GM12891 (cell line): Measurements from ENCODE around the gene BCL11B.

Experiments
- POLR2A ChIP-seq: IDR thresholded peaks from 2 replicates; pipeline ENCODE4 v1.6.1; 2011; ENCODE audit warnings: low read depth, low read length, control low read depth
- POLR2AphosphoS5 ChIP-seq: IDR thresholded peaks from 2 replicates; pipeline ENCODE4 v1.6.1; 2011; ENCODE audit warnings: low read depth, low read length, control low read depth
- TAF1 ChIP-seq: IDR thresholded peaks from 2 replicates; pipeline ENCODE4 v1.6.1; 2011; ENCODE audit warnings: low read depth, low read length, control low read depth

- TF ChIP-seq POLR2A (no peak), POLR2AphosphoS5 (no peak), TAF1 (no peak)
These were observed 75.7 kb downstream of the BCL11B start for GRCh38 chr14:99196310-99196650.
